GM18519 (cell line): ENCODE data around the gene OMA1.
"Not testable (repeated sequence)": the region's sequence is repeated elsewhere in the genome, so short reads cannot be mapped to it uniquely, and the experiment has no call there.

Source experiments
- ATAC-seq: cut with Tn5 transposase; IDR thresholded peaks from one replicate; pipeline ENCODE4 v1.9.1; 2021; ENCODE audit warnings: mild to moderate bottlenecking, moderate library complexity; ENCODE audit not compliant: unreplicated experiment, low FRiP score

OMA1 gene

DNA sequence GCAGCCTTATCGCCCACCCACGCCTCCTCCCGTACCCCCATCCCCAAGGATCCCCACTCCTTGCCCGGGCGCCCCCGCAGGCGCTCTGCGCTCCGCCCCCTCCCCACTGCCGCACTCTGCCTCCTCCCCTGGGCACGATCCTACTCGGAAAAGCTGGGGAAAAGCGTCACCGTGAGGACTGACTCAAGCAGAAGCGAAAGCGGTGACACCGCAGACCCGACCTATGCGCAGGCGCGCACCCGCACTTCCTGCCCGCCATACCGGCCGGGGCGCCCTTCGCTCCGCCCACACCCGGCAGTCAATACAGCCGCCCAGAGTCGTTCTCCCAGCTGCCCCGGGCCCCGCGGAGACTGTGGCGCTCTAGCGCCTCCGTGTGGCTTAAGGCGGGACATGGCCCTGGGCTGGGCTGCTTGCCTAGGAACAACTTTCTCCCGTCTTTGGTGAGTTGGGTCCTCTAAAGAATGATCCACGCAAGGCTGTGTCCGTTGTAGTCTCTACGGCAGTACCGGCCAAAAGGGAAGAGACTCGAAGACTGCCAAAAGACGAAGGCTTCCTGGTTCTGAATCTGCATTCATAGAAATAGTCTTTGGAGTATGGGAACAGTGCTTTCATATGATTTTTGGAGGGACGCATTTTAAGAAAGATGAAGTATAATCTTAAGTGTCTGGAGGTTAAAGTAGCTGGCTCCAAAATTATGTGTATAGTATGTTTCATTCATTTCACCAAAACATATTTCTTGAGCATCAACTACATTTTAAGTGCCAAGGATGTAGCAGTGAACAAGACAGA, at the start of gene OMA1:
Gene OMA1 (minus strand): TSS at position 207 of the 789 bp plus-strand sequence. CDS start 7,432 bp downstream, outside the sequence.
- ATAC-seq: peak; percentile 96

DNA sequence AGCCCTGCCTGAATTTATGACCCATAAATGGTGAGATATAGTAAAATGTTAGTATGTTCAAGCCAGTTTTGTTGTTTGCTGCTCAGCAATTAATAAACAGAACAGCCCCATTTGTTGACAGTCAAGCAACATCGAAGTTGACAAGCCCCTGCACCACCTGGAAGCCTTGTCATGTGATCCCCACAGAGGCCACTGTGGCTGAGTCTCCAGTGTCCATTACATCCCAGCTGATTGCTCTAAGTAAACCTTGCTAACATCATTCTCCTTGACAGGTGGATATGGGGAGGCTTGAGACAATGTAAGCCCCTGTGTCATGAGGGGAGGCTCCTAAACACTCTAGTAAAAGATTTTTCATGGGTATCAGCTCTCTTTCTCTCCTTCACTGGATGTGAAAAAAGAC, 48.0 kb upstream of the OMA1 start:
- ATAC-seq: no peak

DNA sequence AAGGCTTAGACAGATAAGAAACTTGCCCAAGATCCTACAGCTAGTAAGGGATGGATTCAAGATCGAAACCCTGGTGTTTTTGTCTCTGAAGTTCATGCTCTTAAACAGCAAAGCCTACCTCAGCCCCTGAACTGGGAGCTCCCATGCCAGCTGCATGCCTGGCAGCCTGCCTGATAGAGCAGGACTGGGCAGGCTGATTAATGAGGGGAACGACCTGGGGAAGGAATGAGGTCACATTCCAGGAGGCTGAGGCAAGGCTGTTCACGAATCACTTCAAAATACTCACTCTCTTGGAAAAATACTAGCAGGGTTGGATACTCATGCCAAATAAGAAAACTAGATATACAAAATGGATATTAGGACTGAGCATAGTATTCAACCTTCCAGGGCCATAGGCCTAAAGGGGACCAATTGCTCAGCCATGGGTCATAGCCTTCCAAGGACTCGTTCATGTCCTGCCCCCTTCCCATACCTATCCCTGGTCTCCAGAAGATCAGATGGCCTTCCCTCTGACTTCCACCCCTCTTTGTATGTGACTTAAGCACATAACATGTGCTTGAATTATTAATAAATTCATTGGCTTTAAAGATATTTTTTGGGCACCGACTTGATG, 46.1 kb upstream of the OMA1 start:
- no peak for ATAC-seq

DNA sequence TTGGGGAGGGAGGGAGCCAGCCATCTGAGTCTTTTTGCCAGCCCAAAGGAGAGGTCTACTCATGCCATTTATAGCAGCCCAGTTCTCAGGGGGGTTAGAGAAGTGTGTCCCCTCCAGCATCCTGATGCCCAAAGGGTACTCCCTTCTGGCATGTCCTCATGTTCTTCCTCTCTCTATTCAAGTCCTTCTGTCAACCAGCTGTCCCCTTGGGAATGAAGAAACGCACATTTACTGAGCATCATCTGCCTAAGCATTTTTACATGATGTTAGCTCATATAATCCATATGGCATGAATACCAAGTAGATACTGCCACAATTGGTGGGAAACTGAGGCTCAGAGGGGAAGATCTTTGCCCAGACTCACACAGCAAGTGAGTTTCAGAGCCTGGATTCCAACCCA, 45.3 kb upstream of the OMA1 start:
- no peak for ATAC-seq

DNA sequence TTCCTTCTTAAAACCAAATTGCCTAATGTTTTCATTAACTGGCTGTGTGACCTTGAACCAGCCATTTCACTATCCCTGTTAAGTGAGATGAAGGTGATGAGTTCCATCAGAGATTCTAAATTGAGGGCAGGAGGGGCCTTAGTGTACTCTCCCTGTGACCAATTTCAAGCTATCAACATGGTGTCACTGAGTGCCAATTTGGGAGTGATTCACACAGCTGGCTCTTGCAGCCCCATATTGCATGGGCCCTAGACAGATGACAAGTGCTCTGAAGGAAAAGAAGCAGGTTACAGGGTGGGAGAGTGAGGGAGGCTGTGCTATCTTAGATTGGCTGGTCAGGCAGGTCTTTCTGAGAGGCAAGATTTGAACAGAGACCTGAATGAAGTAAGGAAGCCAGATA, 43.5 kb upstream of the OMA1 start:
- no peak for ATAC-seq

DNA sequence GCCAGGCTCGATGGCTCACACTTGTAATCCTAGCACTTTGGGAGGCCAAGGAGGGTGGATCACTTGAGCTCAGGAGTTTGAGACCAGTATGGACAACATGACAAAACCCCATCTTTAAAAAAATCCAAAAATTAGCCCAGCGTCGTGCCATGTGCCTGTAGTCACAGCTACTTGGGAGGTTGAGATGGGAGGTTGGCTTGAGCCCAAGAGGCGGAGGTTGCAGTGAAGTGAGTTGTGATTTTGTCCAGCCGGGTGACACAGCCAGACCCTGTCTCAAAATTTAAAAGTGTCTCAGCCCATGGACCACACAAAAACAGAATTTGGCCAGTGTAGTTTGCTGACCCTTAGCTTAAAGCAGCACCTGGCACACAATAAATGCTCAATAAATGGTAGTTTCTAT, 41.9 kb upstream of the OMA1 start:
- no peak for ATAC-seq

DNA sequence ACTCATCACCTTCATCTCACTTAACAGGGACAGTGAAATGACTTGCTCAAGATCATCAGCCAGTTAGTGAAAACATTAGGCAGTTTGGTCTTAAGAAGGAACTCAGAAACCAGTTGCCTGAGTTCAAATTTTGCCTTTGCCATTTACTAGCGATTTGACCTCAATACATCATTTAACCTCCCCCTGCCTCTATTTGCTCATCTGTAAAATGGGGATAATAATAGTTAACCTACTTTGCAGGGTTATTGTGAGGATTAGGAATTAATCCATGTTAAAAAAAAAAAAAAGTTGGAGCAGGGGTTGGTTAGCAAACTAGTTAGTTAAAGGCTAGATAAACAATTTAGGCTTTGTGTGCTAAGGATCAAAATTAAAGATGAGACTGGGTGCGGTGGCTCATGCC, 41.1 kb upstream of the OMA1 start:
- ATAC-seq: no peak

DNA sequence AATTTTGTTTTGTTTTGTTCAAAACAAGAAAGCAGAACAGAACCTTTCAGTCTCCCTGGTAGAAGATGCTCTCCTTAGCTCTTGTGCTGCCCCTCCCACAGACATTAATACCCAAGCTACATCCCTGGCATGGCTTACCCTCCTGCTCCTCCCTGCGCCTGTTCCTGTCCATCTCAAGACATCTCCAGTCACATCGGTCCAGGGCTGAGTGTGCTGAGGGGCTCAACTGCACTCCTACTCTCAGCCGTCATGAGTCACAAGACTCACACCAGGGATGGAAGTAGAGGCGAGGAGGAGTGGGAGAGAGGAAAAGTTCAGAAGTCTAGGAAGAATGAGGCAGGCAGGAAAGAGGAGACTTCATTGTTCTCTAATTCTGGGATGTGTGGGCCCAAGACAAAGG, 39.7 kb upstream of the OMA1 start:
- ATAC-seq: no peak

DNA sequence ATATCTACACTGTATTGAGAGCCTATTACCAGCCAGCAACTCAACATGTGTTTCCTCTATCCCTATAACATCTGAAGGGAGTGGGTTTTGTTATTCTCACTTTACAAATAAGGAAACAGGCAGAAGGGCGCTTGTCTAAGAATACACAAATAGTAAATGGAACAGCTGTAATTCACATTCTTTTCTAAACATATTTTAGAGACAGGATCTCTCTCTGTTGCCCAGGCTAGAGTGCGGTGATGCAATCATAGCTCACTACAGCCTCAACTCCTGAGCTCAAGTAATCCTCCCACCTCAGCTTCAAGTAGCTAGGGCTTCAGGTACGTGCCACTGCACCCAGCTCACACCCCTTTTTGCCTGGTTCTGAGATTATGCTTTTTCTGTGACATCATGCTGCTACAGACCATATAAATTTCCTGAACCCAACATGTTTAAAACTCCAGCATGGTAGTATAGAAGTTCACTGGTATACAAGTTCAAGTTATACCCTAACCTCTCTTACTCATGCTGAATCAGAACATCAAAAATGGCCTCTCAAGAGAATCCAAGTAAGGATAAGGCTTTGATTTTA, 39.1 kb upstream of the OMA1 start:
- no peak for ATAC-seq

DNA sequence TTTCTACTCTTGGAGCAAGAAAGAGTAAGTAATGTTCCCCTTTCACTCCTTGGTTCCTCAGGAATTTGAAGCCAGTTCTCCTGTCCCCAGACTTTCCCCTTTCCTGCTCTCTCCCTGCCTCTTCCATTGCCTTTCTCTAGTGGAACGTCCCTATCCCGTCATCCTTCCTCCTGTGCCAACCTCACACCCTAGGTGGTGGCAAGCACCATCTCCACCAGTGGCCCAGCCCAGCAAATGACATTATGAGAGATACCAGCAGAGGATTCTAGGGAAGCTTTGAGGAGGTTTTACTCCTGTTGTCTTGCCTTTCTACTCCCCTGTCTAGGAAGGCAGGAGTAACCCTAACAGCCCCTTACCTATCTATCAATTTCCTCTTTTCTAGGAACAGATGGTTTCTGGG, 38.6 kb upstream of the OMA1 start:
- no peak for ATAC-seq

DNA sequence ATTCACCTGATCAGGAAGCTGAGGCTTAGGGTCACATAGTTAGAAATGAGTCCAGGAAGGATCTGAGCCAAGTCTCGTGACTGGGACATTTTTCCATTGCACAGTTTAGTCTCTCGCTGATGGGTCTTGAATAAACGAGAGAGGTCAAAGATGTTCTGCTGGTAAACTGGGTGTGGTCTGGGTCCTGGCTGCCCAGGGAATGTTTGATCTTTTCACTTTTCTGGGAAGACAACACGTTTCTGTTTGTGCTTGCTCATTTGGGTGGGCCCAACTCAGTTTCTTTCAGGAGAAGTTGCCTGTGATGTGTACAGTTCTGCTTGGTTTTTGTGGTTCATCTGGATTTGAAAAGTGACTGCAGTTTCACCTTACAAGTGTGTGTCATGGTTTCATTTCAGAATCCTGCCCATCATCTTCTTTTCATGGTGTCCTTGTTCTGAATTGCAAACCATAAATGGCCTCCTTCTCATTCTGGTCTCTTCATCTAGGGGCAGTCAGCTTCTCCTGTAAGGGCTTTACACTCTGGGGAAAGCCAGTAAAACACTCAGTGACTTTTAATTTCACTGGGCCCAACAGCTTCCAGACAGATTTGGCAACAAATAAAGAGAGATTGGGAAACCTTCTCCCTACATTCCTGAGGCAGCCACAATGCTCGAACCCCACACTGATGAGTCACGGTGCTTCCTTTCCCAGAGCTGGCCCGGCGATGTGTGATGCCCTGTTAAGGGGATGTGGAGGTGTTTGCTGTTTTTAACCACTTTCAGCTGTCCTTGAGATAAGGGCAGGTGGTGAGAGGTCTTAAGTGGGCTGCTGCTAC, 37.8 kb upstream of the OMA1 start:
- ATAC-seq: peak; percentile 69

DNA sequence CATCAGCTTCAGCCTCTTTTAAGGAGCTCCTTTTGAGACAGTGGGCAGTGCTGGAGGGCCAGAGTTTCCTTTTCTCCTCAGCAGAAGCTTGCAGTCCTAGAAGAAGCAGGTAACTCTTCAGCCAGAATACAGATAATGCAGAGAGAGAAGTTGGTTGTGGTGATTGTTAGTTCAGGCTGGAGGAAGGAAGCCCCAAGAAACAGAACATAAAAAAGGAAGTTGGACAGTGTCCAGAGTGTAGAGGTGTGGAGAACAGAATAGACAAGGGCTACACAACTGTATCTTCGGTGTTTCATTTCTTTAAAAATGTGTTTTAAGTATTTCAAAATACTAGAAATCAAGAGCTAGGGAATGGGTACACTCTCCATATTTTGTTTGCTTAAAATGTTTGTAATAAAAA, 37.0 kb upstream of the OMA1 start:
- no peak for ATAC-seq

DNA sequence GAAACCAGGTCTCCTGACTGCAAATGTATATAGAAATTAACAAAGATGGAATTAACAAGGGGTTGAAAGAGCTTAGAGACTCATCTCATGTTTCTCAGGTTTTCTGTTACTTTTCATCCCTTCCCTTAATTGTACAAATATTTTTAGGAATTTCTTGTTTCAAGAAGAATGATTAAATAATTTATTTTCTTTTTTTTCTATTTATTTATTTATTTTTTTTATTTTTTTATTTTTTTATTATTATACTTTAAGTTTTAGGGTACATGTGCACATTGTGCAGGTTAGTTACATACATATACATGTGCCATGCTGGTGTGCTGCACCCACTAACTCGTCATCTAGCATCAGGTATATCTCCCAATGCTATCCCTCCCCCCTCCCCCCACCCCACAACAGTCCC, 35.6 kb upstream of the OMA1 start:
- ATAC-seq: not testable (repeated sequence)

DNA sequence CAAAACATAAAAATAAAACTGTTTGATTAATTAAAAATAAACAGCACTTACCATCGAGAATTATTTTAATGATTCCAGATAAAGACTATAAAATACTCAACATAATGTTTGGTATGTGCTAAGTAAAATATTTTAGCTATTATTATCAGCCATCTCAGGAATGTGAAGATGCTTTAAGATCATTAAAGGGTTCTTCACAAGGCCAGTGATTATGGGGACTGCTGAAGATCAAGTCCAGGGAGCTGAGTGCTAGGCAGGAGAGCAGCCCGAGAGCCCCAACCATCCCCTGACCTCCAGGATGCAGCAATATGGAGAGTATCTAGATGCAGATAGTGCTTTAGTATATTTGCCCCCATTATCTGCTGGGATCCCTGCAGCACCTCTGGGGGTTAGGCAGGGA, 35.1 kb upstream of the OMA1 start:
- ATAC-seq: no peak

DNA sequence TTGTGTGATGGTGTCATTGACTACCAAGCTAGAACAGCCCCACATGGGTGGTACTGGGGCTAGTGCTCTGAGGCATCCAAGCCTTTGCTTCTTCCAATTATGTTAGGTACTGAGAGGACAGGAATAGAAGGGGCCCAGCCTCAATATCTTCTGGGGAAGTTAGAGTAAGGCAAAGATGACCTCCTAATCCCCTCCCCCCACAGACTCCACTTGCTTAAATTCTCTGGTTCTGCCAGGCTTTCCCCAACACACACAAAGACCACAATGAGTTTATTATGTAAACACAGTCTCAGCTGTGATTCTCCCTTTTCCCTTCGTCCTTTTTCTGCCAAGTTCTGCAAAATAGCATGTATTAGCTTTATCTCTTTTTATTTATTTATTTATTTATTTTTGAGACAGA, 33.7 kb upstream of the OMA1 start:
- no peak for ATAC-seq

DNA sequence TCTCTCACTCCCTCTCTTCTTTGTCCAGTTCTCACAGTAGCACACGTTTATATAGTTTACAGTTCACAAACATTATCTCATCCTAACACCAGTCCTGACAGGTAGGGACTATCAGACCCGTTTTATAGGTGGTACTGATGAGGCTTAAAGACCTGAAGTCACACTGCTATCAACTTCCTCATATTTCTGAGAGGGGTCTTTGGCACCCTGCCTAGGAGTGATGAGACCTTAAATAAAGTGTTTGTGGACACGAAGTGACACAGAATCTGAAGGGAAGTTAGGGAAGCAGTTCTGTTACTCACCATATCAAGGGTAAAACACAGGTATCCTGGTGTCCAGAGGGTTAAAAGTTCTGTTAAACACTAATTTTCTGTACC, 31.1 kb upstream of the OMA1 start:
- no peak for ATAC-seq

DNA sequence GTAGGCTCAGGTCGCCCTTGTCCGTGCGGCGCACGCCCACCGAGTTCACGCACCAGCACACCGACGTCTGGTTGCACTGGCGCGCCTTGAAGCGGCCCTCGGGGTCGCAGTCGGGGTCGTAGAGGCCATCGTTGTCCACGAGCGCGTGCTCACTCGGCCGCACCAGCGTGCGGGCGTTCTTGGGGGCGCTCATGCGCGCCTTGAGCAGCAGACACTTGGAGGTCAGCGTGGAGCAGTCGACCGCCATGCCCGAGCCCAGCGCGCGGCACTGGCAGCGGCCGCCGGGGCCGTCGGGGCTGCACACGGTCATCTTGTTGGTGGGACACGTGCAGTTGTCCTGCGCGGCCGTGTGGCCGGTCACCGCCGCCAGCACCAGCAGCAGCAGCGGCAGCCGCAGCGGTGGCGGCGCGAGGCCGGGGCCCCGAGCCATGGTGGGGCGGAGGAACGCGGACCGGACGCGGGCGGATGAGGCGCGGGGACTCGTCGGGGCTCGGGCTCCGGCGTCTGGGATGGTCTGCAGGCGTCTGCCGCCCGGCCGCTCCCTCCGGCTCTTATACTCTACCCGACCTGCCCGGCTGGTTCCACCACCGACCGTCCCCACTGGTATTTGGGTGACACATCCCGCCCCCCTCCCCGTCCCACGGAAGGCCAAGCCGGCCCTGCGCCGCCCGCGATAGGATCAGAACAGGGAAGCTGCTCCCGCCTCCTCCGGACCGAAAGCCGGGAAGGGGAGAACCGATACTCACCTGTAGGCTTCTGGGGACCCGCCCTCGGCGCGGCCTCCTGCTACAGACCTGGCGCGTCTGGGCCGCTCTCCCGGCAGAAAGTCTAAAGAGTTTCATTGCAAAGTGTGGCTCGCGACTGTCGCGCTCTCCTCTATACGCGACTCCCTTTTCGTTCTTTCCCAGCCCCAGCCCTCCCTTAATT, 30.5 kb upstream of the OMA1 start, which contains the start of gene TACSTD2:
Gene TACSTD2 (minus strand): TSS at position 526 of the 927 bp plus-strand sequence. CDS start 96 bp downstream, at position 430.
- no peak for ATAC-seq

DNA sequence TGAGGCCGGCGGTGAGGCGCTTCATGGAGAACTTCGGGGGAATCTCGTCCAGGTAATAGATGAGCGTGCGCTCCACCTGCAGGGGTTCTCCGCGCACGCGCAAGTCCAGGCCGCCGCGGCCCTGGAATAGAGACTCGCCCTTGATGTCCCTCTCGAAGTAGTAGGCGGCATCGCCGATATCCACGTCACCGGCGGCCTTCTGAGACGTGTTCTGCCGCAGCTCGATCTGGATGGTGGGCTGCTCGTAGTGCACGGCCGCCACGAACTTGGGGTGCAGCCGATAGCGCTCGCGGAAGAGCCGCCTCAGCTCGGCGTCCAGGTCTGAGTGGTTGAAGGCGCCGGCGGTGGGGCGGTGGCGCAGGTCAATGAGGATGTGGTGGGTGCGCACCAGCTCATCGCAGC, 29.8 kb upstream of the OMA1 start:
- no peak for ATAC-seq

DNA sequence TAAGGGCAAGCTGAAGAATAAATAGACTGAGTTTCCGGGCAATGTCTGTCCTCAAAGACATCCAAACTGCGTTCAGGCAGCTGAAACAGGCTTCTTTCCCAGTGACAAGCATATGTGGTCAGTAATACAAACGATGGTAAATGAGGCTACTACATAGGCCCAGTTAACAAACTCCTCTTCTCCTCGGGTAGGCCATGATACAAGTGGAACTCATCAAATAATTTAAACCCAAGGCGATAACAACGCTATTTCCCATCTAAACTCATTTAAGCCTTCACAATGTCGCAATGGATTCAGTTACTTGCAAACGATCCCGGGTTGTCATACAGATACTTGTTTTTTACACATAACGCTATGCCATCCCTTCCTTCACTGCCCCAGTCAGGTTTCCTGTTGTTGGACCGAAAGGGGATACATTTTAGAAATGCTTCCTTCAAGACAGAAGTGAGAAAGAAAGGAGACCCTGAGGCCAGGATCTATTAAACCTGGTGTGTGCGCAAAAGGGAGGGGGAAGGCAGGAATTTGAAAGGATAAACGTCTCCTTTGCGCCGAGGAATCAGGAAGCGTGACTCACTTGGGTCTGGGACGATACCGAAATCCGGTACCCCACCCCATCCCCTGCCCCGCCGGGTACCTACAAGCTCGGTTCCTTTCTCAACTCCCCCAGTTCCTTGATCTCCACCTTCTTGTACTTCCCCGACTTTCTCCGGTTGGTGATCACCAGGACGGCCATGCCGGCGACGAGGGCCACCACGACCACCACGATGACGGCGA, 29.2 kb upstream of the OMA1 start:
- ATAC-seq: no peak
